Heart right ventricle (tissue), 16 donors: ENCODE results near the gene EN1. TPM values are rescaled to one million over a fixed set of nuclear protein-coding genes. Genes with fewer than 3 reads are reported as not detected.

Experiments
- ATAC-seq, 8 donors: fragments of 200-7000 bp; cut with Tn5 transposase; one replicate each; pipeline ENCODE4 v1.9.1; 2020; ENCODE audit warnings: mild to moderate bottlenecking in 8 of 8, moderate library complexity in 8 of 8, moderate number of reproducible peaks in 1 of 8
- DNase-seq, 2 donors: peaks; one replicate each; pipeline ENCODE4 v3.0.0-alpha.2; 2020
- H3K27ac ChIP-seq, 10 donors: fragments of 200-600 bp; sonication (generic) in 2 of 10; one replicate each; pipeline versions ENCODE4 v1.5.0 to v1.8.0; 2020 to 2022; ENCODE audit warnings: mild to moderate bottlenecking in 3 of 10
- H3K27me3 ChIP-seq, 7 donors: fragments of 200-600 bp; one replicate each; pipeline ENCODE4 v1.8.0; 2021 to 2022; ENCODE audit warnings: mild to moderate bottlenecking in 2 of 7
- H3K36me3 ChIP-seq, 9 donors: fragments of 200-600 bp; sonication (generic) in 1 of 9; one replicate each; pipeline versions ENCODE4 v1.5.0 to v1.8.0; 2020 to 2022; ENCODE audit warnings: mild to moderate bottlenecking in 2 of 9
- H3K4me1 ChIP-seq, 9 donors: fragments of 200-600 bp; sonication (generic) in 1 of 9; one replicate each; pipeline versions ENCODE4 v1.5.0 to v1.8.0; 2020 to 2022; ENCODE audit warnings: mild to moderate bottlenecking in 4 of 9
- H3K4me3 ChIP-seq, 10 donors: fragments of 200-600 bp; sonication (generic) in 2 of 10; one replicate each; pipeline versions ENCODE4 v1.5.0 to v1.8.0; 2020 to 2022; ENCODE audit warnings: mild to moderate bottlenecking in 7 of 10, moderate library complexity in 2 of 10
- H3K9me3 ChIP-seq, 11 donors: fragments of 200-600 bp in 10 of 11; sonication (generic) in 2 of 11; one replicate each; pipeline versions ENCODE4 v1.5.0 to v1.8.0; 2013 to 2022; ENCODE audit warnings: mild to moderate bottlenecking in 2 of 11, control low read depth in 1 of 11, moderate library complexity in 1 of 11
- CTCF ChIP-seq, 9 donors: fragments of 200-600 bp; sonication (generic) in 2 of 9; IDR thresholded peaks; one replicate each; pipeline versions ENCODE4 v1.5.0 to v1.8.0; 2021 to 2022; ENCODE audit warnings: antibody characterized with exemption in 9 of 9, mild to moderate bottlenecking in 5 of 9, moderate library complexity in 1 of 9
- WGBS, 2 donors: extraction: QIAGEN DNeasy Blood & Tissue Kit; methylation state at CpG; one replicate each; pipeline ENCODE4 v1.1.7; 2013; ENCODE audit warnings: inconsistent platforms in 1 of 2; 5-methylcytosine and 5-hydroxymethylcytosine counted together
- intact Hi-C, 10 donors: fragments of 100-400 bp; cut with DNase I; formaldehyde crosslinking; loops; one replicate each; pipeline versions ENCODE4 v1.11.1 to v1.14.2; 2022
- polyA plus RNA-seq, 2 donors: library from polyadenylated mRNA; stranded (reverse); fragments of 200-250 nt; gene quantifications; one replicate each; pipeline ENCODE4 v1.2.3, GENCODE V29; 2013
- total RNA-seq, 10 donors: library from RNA; stranded (reverse); fragmentation: NEBNext Ultra II Directional in 3 of 10; extraction: Animal tissue kit (Norgen Biotek cat#: 25700) in 3 of 10; gene quantifications; one replicate each; pipeline versions ENCODE4 v1.2.1 to v1.2.4, GENCODE V29; 2021 to 2023
- donor health status: Arrhythmogenic right ventricular cardiomyopathy.
- donor health status: ischemic (EF 13 %, LVEDD 7.1; RV severe dilation, severe dysfunction).
- donor health status: healthy with polysubstance abuse.
- donor health status: DM: no; HTN: yes; CAD: no.
- donor health status: DM: no; HTN: no; CAD: no.
- donor health status: ischemic (EF 25% LVEDD 6.9; RV normal size, moderate dysfunction).
- donor health status: ischemic (EF 25% LVEDD 5.7; RV mildly dilated, moderate dysfunction).
- donor health status: healthy.
- donor health status: DM: yes; HTN: yes; CAD: no.
- donor health status: Ischemic cardiomyopathy.
- donor health status: ischemic (EF 35%, LVEDD 5.7; RV mildly dilated, moderate dysfunction).
- donor health status: nonischemic (EF 11% LVEDD 7.7; RV severe dilation, severe dysfunction).
- donor health status: DM: yes; HTN: yes; CAD: no.
- donor health status: PGD.
- donor health status: ischemic (EF 29% LVEDD 5.4; RV normal size, mild dysfunction).
- donor health status: nonischemic (EF 23%, LVEDD 6.1; RV moderate dilation, normal function).

The EN1 gene
- total and polyA plus RNA-seq, 12 donors: 0.15 TPM; not detected in 11

DNA sequence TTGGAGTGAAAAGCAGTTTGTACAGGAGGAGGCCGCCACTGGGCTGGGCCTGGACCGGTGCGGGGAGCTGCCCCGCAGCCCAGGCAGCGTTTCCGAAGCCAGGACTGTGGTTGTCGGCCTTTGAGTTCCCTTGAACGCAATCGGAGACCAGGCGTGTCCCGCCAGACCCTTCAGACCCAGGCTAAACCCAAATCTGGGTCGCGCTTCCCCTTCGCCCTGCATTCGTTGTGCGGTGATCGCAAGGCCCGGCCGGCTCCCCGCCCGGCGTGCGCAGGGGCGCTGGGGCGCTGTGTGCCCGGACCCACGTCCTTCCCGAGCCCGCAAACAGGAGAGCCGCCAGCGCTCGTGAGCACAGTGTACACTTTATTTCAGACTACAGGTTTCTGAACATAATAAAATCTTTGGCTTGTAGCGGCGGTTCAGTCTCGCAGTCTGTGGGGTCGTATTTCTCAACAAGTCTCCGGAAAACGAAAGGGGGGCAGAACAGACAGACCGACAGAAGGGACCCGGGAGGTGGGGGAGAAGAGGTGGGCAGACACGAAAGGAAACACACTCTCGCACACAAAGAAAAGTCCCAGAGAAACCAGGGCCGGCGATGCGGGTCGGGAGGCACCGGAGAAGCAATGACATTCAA is 5.5 kb downstream of the EN1 start:
- DNase-seq (no peak), ATAC-seq (no peak)
- WGBS, 2 donors: 4 to 7% methylated on average over 47 of the region's 47 CpGs
- intact Hi-C loops: no loop called here
- Histone ChIP-seq H3K4me1 (peaks cover 3 to 37% (median 20%) of the 10 kb centered on the region in 9 donors), H3K27ac (no peak overlapping the region), H3K9me3 (no peaks in the 10 kb centered on the region), H3K4me3 (peak overlapping the region; percentile 1 to 41 (median 34)), H3K36me3 (no peaks in the 10 kb centered on the region), H3K27me3 (peaks cover 58 to 100% (median 100%) of the 10 kb centered on the region in 7 donors)
- TF ChIP-seq CTCF (IDR thresholded peaks at IDR 0.05): no peak

- intact Hi-C loops: no loop called here
- no peak for TF ChIP-seq CTCF (IDR thresholded peaks at IDR 0.05)
- no peaks in the 10 kb centered on the region for H3K9me3 ChIP-seq
- 19 to 20% methylated on average over 20 of the region's 20 CpGs for WGBS, 2 donors
- H3K4me3 ChIP-seq: peak overlapping the region in 6 of 10 donors; percentile 11 to 41 (median 36)
- H3K4me1 ChIP-seq: peaks cover 3 to 37% (median 20%) of the 10 kb centered on the region in 9 donors
- H3K27ac ChIP-seq: no peak overlapping the region
- no peaks in the 10 kb centered on the region for H3K36me3 ChIP-seq
- ATAC-seq: no peak
- H3K27me3 ChIP-seq: peaks cover 58 to 100% (median 100%) of the 10 kb centered on the region in 7 donors
- DNase-seq: no peak
Observed at GRCh38 chr2:118841450-118841827, 6.0 kb downstream of the EN1 start.

GRCh38 chr2:118838741-118839455 is 8.6 kb downstream of the EN1 start:
- Histone ChIP-seq H3K27me3 (peaks cover 60 to 100% (median 100%) of the 10 kb centered on the region in 7 donors), H3K9me3 (no peaks in the 10 kb centered on the region), H3K4me3 (no peak overlapping the region), H3K4me1 (peaks cover 9 to 38% (median 31%) of the 10 kb centered on the region in 9 donors), H3K27ac (no peak overlapping the region), H3K36me3 (no peaks in the 10 kb centered on the region)
- ATAC-seq (no peak), DNase-seq (no peak)
- no peak for TF ChIP-seq CTCF (IDR thresholded peaks at IDR 0.05)
- intact Hi-C loops: no loop called here
- WGBS, 2 donors: 33 to 45% methylated on average over 6 of the region's 6 CpGs

GRCh38 chr2:118837621-118838020 is 9.8 kb downstream of the EN1 start:
- H3K9me3 ChIP-seq: no peaks in the 10 kb centered on the region
- ATAC-seq (no peak), DNase-seq (no peak)
- WGBS, 2 donors: 23 to 25% methylated on average over 2 of the region's 2 CpGs
- H3K27ac ChIP-seq: no peak overlapping the region
- H3K27me3 ChIP-seq: peaks cover 48 to 100% (median 100%) of the 10 kb centered on the region in 7 donors
- intact Hi-C loops: no loop called here
- H3K36me3 ChIP-seq: no peaks in the 10 kb centered on the region
- H3K4me3 ChIP-seq: no peak overlapping the region
- TF ChIP-seq CTCF (IDR thresholded peaks at IDR 0.05): no peak
- peaks cover 6 to 30% (median 25%) of the 10 kb centered on the region in 9 donors for H3K4me1 ChIP-seq
